Nephron progenitor cell (in vitro differentiated cells): Measurements from ENCODE around the gene NPAS3.

Experiments used
- DNase-seq: peaks from one replicate; pipeline ENCODE4 v3.0.0; 2021
- H3K27ac Mint-ChIP-seq: 2 replicates; pipeline ENCODE4 v1.8.0; 2021; ENCODE audit warnings: mild to moderate bottlenecking, moderate library complexity, mixed read lengths
- H3K27me3 Mint-ChIP-seq: 2 replicates; pipeline ENCODE4 v1.8.0; 2021; ENCODE audit warnings: mild to moderate bottlenecking, low read depth, mixed read lengths; ENCODE audit not compliant: poor library complexity
- H3K36me3 Mint-ChIP-seq: 2 replicates; pipeline ENCODE4 v1.8.0; 2021; ENCODE audit warnings: low read depth, mixed read lengths
- H3K4me1 Mint-ChIP-seq: 2 replicates; pipeline ENCODE4 v1.8.0; 2021; ENCODE audit warnings: mixed read lengths
- H3K4me3 Mint-ChIP-seq: 2 replicates; pipeline ENCODE4 v1.8.0; 2021; ENCODE audit warnings: mild to moderate bottlenecking, moderate library complexity, mixed read lengths
- H3K9me3 Mint-ChIP-seq: 2 replicates; pipeline ENCODE4 v1.8.0; 2021; ENCODE audit warnings: mild to moderate bottlenecking, moderate library complexity, mixed read lengths
- CTCF ChIP-seq: fragments of 200-600 bp; sonication (generic); IDR thresholded peaks from 2 replicates; pipeline ENCODE4 v1.5.0; 2021; ENCODE audit warnings: antibody characterized with exemption

NPAS3 gene

GRCh38 chr14:33042591-33042990 is 103.9 kb downstream of the NPAS3 start:
- Mint-ChIP-seq H3K4me1 (peaks cover 18% of the 10 kb centered on the region), H3K4me3 (no peak overlapping the region)

GRCh38 chr14:33045760-33046159 is 107.1 kb downstream of the NPAS3 start:
- Mint-ChIP-seq H3K4me3 (no peak overlapping the region), H3K27ac (no peak overlapping the region), H3K27me3 (peaks cover 5% of the 10 kb centered on the region), H3K4me1 (no peaks in the 10 kb centered on the region), H3K9me3 (peaks cover 42% of the 10 kb centered on the region), H3K36me3 (peaks cover 9% of the 10 kb centered on the region)
- no peak for DNase-seq
- no peak for TF ChIP-seq CTCF

More at GRCh38 chr14:33042591-33042990, 103.9 kb downstream of the NPAS3 start:
- peaks cover 9% of the 10 kb centered on the region for H3K36me3 Mint-ChIP-seq
- no peak for DNase-seq
- H3K9me3 Mint-ChIP-seq: peaks cover 38% of the 10 kb centered on the region
- TF ChIP-seq CTCF: no peak
- peaks cover 2% of the 10 kb centered on the region for H3K27me3 Mint-ChIP-seq
- no peak overlapping the region for H3K27ac Mint-ChIP-seq

GRCh38 chr14:33052943-33053342 is 114.3 kb downstream of the NPAS3 start:
- Mint-ChIP-seq H3K4me1 (no peaks in the 10 kb centered on the region), H3K9me3 (peaks cover 4% of the 10 kb centered on the region), H3K36me3 (no peaks in the 10 kb centered on the region), H3K27me3 (peaks cover 6% of the 10 kb centered on the region), H3K27ac (no peak overlapping the region), H3K4me3 (no peak overlapping the region)
- DNase-seq: no peak
- TF ChIP-seq CTCF: no peak

GRCh38 chr14:33056213-33056612 is 117.5 kb downstream of the NPAS3 start:
- Mint-ChIP-seq H3K4me3 (no peak overlapping the region), H3K27ac (no peak overlapping the region), H3K27me3 (peaks cover 3% of the 10 kb centered on the region), H3K36me3 (no peaks in the 10 kb centered on the region), H3K4me1 (no peaks in the 10 kb centered on the region), H3K9me3 (no peaks in the 10 kb centered on the region)
- no peak for TF ChIP-seq CTCF
- DNase-seq: no peak

GRCh38 chr14:33057585-33057984 is 118.9 kb downstream of the NPAS3 start:
- H3K36me3 Mint-ChIP-seq: no peaks in the 10 kb centered on the region
- no peaks in the 10 kb centered on the region for H3K9me3 Mint-ChIP-seq
- H3K4me1 Mint-ChIP-seq: peaks cover 10% of the 10 kb centered on the region
- no peak overlapping the region for H3K4me3 Mint-ChIP-seq
- no peak for DNase-seq
- peaks cover 3% of the 10 kb centered on the region for H3K27me3 Mint-ChIP-seq
- TF ChIP-seq CTCF: no peak
- no peak overlapping the region for H3K27ac Mint-ChIP-seq

- H3K36me3 Mint-ChIP-seq: no peaks in the 10 kb centered on the region
- peaks cover 3% of the 10 kb centered on the region for H3K27me3 Mint-ChIP-seq
- no peak for DNase-seq
- H3K4me1 Mint-ChIP-seq: peaks cover 15% of the 10 kb centered on the region
- H3K4me3 Mint-ChIP-seq: no peak overlapping the region
- peak overlapping the region; percentile 84 for H3K27ac Mint-ChIP-seq
- no peaks in the 10 kb centered on the region for H3K9me3 Mint-ChIP-seq
- TF ChIP-seq CTCF: no peak
These were observed 123.1 kb downstream of the NPAS3 start for GRCh38 chr14:33061667-33062325.
